Measurements from ENCODE around the gene ERG. TPM values are rescaled to one million over a fixed set of nuclear protein-coding genes. Genes with fewer than 3 reads are reported as not detected.

The ERG gene
- total RNA-seq, 2 donors from 2014 or later, result 2.5 to 6.7 TPM

GRCh38 chr21:38524168-38525153 lies 26.2 kb upstream of the ERG start:
- no peak for TF ChIP-seq CTCF (IDR thresholded peaks at IDR 0.05)
- no peak for DNase-seq
- Histone ChIP-seq H3K27me3 (no peaks in the 10 kb centered on the region), H3K4me3 (no peak overlapping the region), H3K9ac (ENCODE audit: low read depth in 2 of 2, low read length in 2 of 2) (no peak overlapping the region), H3K36me3 (no peaks in the 10 kb centered on the region), H3K4me1 (no peaks in the 10 kb centered on the region), H3K27ac (no peak overlapping the region), H3K9me3 (no peaks in the 10 kb centered on the region)
- intact Hi-C loops (cut with DNase I), result no loop called here

GRCh38 chr21:38520511-38520910 lies 22.2 kb upstream of the ERG start:
- no peak for TF ChIP-seq CTCF (IDR thresholded peaks at IDR 0.05)
- no peak overlapping the region for H3K9ac ChIP-seq (ENCODE audit: low read depth in 2 of 2, low read length in 2 of 2)
- no peak overlapping the region for H3K4me3 ChIP-seq
- no peaks in the 10 kb centered on the region for H3K4me1 ChIP-seq
- intact Hi-C loops (cut with DNase I), result no loop called here
- no peak for DNase-seq
- H3K9me3 ChIP-seq, result no peaks in the 10 kb centered on the region
- H3K36me3 ChIP-seq, result no peaks in the 10 kb centered on the region
- H3K27ac ChIP-seq, result no peak overlapping the region
- H3K27me3 ChIP-seq, result no peaks in the 10 kb centered on the region

- H3K9ac ChIP-seq (ENCODE audit: low read depth in 2 of 2, low read length in 2 of 2), result no peak overlapping the region
- no peak overlapping the region for H3K27ac ChIP-seq
Measured at GRCh38 chr21:38511662-38512243, 13.5 kb upstream of the ERG start.

GRCh38 chr21:38511198-38511597 lies 12.9 kb upstream of the ERG start:
- no peak for DNase-seq
- no peaks in the 10 kb centered on the region for H3K36me3 ChIP-seq
- no peaks in the 10 kb centered on the region for H3K27me3 ChIP-seq
- TF ChIP-seq CTCF (IDR thresholded peaks at IDR 0.05), result no peak
- H3K4me3 ChIP-seq, result no peak overlapping the region
- peaks cover 4% of the 10 kb centered on the region for H3K4me1 ChIP-seq
- H3K9ac ChIP-seq (ENCODE audit: low read depth in 2 of 2, low read length in 2 of 2), result no peak overlapping the region
- no peaks in the 10 kb centered on the region for H3K9me3 ChIP-seq
- intact Hi-C loops (cut with DNase I), result no loop called here
- no peak overlapping the region for H3K27ac ChIP-seq

More at GRCh38 chr21:38511662-38512243, 13.5 kb upstream of the ERG start:
- Histone ChIP-seq H3K4me3 (no peak overlapping the region), H3K27me3 (no peaks in the 10 kb centered on the region), H3K9me3 (no peaks in the 10 kb centered on the region), H3K4me1 (peaks cover 4% of the 10 kb centered on the region), H3K36me3 (no peaks in the 10 kb centered on the region)
- no peak for TF ChIP-seq CTCF (IDR thresholded peaks at IDR 0.05)
- no peak for DNase-seq
- intact Hi-C loops (cut with DNase I), result no loop called here

GRCh38 chr21:38507374-38507942 lies 9.2 kb upstream of the ERG start:
- H3K4me3 ChIP-seq, result no peak overlapping the region
- intact Hi-C loops (cut with DNase I), result loop anchor here (5.0 kb wide), 2 partner anchors 205 to 630 kb away; no protein-coding TSS in a partner anchor
- no peaks in the 10 kb centered on the region for H3K9me3 ChIP-seq
- no peak for DNase-seq
- H3K36me3 ChIP-seq, result no peaks in the 10 kb centered on the region
- no peak for TF ChIP-seq CTCF (IDR thresholded peaks at IDR 0.05)
- no peak overlapping the region for H3K27ac ChIP-seq
- H3K4me1 ChIP-seq, result peaks cover 4% of the 10 kb centered on the region
- H3K9ac ChIP-seq (ENCODE audit: low read depth in 2 of 2, low read length in 2 of 2), result no peak overlapping the region
- H3K27me3 ChIP-seq, result no peaks in the 10 kb centered on the region

Measured in colonic mucosa (tissue), 4 donors.